AG10803 (cell line): ENCODE measurements around the gene NF1.

Source experiments
- DNase-seq: peaks from one replicate; pipeline ENCODE4 v3.0.0; 2010; ENCODE audit warnings: low read depth
- H3K4me3 ChIP-seq: 2 replicates; pipeline ENCODE4 v1.5.1; 2011; ENCODE audit warnings: mild to moderate bottlenecking, low read length, control low read depth
- CTCF ChIP-seq: conservative IDR thresholded peaks from 2 replicates; pipeline ENCODE4 v1.5.1; 2011; ENCODE audit warnings: mild to moderate bottlenecking, low read length, control low read depth, inconsistent platforms

Gene NF1

GRCh38 chr17:31294820-31295488 lies 200.2 kb downstream of the NF1 start:
- no peak for TF ChIP-seq CTCF
- no peak overlapping the region for H3K4me3 ChIP-seq
- peak; percentile 31 for DNase-seq

GRCh38 chr17:31295489-31295871 lies 200.7 kb downstream of the NF1 start:
- no peak for TF ChIP-seq CTCF
- no peak for DNase-seq
- no peak overlapping the region for H3K4me3 ChIP-seq

- H3K4me3 ChIP-seq, result no peak overlapping the region
- no peak for TF ChIP-seq CTCF
- DNase-seq, result no peak
Measured at GRCh38 chr17:31296142-31296541, 201.4 kb downstream of the NF1 start.

- no peak within 1 kb of the TSS for H3K4me3 ChIP-seq
- DNase-seq, result no peak
- no peak for TF ChIP-seq CTCF
Measured at GRCh38 chr17:31297090-31297489, 202.3 kb downstream of the NF1 start, which contains the start of gene OMG. OMG (minus strand) TSS chr17:31297239; CDS start chr17:31296331, 908 bp downstream.

GRCh38 chr17:31299624-31300023 lies 204.8 kb downstream of the NF1 start:
- no peak overlapping the region for H3K4me3 ChIP-seq
- no peak for DNase-seq
- TF ChIP-seq CTCF, result no peak

GRCh38 chr17:31307640-31308039 lies 212.9 kb downstream of the NF1 start:
- TF ChIP-seq CTCF, result no peak
- H3K4me3 ChIP-seq, result no peak overlapping the region
- DNase-seq, result no peak
